Astrocyte of the spinal cord (primary cell): ENCODE results near the gene TMED6.
"Not testable (repeated sequence)": the region's sequence is repeated elsewhere in the genome, so short reads cannot be mapped to it uniquely, and the experiment has no call there.

Experiments
- DNase-seq: peaks from one replicate; pipeline ENCODE4 v3.0.0; 2011; ENCODE audit warnings: low read depth, low spot score
- H3K4me3 ChIP-seq: 2 replicates; pipeline ENCODE4 v1.5.1; 2011; ENCODE audit warnings: low read depth, mild to moderate bottlenecking, low read length, moderate library complexity
- CTCF ChIP-seq: IDR thresholded peaks from 2 replicates; pipeline ENCODE4 v1.5.1; 2012; ENCODE audit warnings: low read depth, mild to moderate bottlenecking, low read length, inconsistent platforms
- in situ Hi-C: cut with HindIII; loops from 2 replicates; pipeline ENCODE4 v1.10.0; 2017; ENCODE audit warnings: low sequenced_read_pairs

TMED6 gene

GRCh38 chr16:69366431-69366830, 14.8 kb upstream of the TMED6 start:
- H3K4me3 ChIP-seq: no peak overlapping the region
- DNase-seq: no peak
- in situ Hi-C loops: no loop called here
- TF ChIP-seq CTCF: no peak

- no peak for TF ChIP-seq CTCF
- H3K4me3 ChIP-seq: no peak overlapping the region
- DNase-seq: no peak
- in situ Hi-C loops: no loop called here
Measured at GRCh38 chr16:69365901-69366300, 14.3 kb upstream of the TMED6 start.

GRCh38 chr16:69364088-69364487, 12.5 kb upstream of the TMED6 start:
- DNase-seq: no peak
- no peak for TF ChIP-seq CTCF
- H3K4me3 ChIP-seq: no peak overlapping the region
- in situ Hi-C loops: no loop called here

- TF ChIP-seq CTCF: no peak
- no peak for DNase-seq
- H3K4me3 ChIP-seq: no peak overlapping the region
- in situ Hi-C loops: no loop called here
Measured at GRCh38 chr16:69363281-69363717, 11.7 kb upstream of the TMED6 start.

GRCh38 chr16:69360070-69360469, 8.5 kb upstream of the TMED6 start:
- DNase-seq, H3K4me3 ChIP-seq, in situ Hi-C loops: not testable (repeated sequence)

- TF ChIP-seq CTCF: no peak
- in situ Hi-C loops: no loop called here
- no peak overlapping the region for H3K4me3 ChIP-seq
- no peak for DNase-seq
Measured at GRCh38 chr16:69350536-69351133, 951 bp downstream of the TMED6 start.

GRCh38 chr16:69349536-69349935, 2.0 kb downstream of the TMED6 start:
- in situ Hi-C loops: no loop called here
- TF ChIP-seq CTCF: no peak
- H3K4me3 ChIP-seq: no peak overlapping the region
- DNase-seq: no peak
